ENCODE measurements around the gene BEST2. TPM values are rescaled to one million over a fixed set of nuclear protein-coding genes. Genes with fewer than 3 reads are reported as not detected.

BEST2 gene
- total RNA-seq, 1 experiment from 2014 or later, result not detected

DNA sequence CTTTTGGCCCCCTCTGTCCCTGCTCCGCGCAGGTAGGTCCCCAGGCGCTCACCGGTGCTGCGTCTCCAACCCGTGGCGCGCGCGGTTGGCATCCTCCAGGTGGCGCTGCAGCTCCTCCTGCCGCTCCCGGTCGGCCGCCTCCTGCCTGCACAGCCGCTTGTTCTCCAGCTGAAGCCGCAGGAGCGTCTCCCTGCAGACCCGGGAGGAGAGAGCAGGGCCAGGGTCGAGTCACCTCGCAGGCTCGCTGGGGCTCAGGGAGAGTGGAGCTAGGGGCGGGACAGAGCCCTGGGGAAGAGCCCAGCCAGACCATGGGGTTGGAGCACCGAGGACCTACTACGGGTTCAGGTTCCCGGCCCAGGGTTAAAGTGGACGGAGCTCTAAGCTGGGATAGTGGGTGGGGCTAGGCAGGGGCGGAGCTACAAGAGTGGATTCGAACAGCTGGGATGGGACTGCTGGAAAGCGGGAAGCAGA is 14.5 kb downstream of the BEST2 start:
- Histone ChIP-seq H2AFZ (ENCODE audit: low read length) (no peak overlapping the region), H3K9me2 (replicated peaks; ENCODE audit: insufficient read depth, low read length) (no peaks in the 10 kb centered on the region), H3K4me3 (ENCODE audit: low read length) (no peak overlapping the region), H3K4me2 (ENCODE audit: low read depth, low read length, poor library complexity, severe bottlenecking) (no peak overlapping the region), H3K36me3 (ENCODE audit: insufficient read depth, low read length) (peaks cover 5% of the 10 kb centered on the region; the same call in 1 of the 2 replicates), H3K4me1 (ENCODE audit: low read length) (peaks cover 9% of the 10 kb centered on the region), H3K79me2 (ENCODE audit: low read length) (no peaks in the 10 kb centered on the region), H3K27ac (ENCODE audit: low read length) (no peak overlapping the region), H3K9ac (ENCODE audit: low read length) (no peak overlapping the region), H3K27me3 (ENCODE audit: low read length) (no peaks in the 10 kb centered on the region), H4K20me1 (ENCODE audit: insufficient read depth, low read depth, low read length) (no peaks in the 10 kb centered on the region), H3K9me3 (ENCODE audit: low read length) (no peaks in the 10 kb centered on the region)
- DNase-seq, result no peak

DNA sequence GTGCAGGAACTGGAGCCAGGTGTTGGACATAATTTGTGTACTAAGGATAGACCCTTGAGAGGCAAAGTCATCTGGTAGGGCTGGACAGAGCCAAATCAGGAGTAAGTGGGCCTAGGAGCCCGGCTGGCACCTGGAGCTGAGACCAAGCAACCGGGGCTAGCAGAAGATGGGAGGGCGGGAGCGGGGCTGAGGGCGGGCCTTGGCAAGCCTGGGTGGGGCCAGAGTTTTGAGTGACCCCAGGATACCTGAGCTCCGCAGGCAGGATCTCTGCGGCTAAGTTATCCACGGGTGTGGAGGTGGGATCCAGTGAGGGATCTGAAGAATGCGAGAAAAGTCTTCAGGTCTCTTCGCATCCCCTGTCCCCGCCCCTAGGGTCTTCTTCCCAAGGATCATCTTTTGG is 15.6 kb downstream of the BEST2 start:
- no peak for DNase-seq
- Histone ChIP-seq H3K79me2 (ENCODE audit: low read length) (no peaks in the 10 kb centered on the region), H3K4me3 (ENCODE audit: low read length) (no peak overlapping the region), H3K36me3 (ENCODE audit: insufficient read depth, low read length) (peaks cover 5% of the 10 kb centered on the region; the same call in 1 of the 2 replicates), H2AFZ (ENCODE audit: low read length) (no peak overlapping the region), H3K9me2 (replicated peaks; ENCODE audit: insufficient read depth, low read length) (no peaks in the 10 kb centered on the region), H3K4me1 (ENCODE audit: low read length) (peaks cover 9% of the 10 kb centered on the region), H3K9me3 (ENCODE audit: low read length) (no peaks in the 10 kb centered on the region), H3K9ac (ENCODE audit: low read length) (no peak overlapping the region), H4K20me1 (ENCODE audit: insufficient read depth, low read depth, low read length) (no peaks in the 10 kb centered on the region), H3K4me2 (ENCODE audit: low read depth, low read length, poor library complexity, severe bottlenecking) (no peak overlapping the region), H3K27me3 (ENCODE audit: low read length) (no peaks in the 10 kb centered on the region), H3K27ac (ENCODE audit: low read length) (no peak overlapping the region)

DNA sequence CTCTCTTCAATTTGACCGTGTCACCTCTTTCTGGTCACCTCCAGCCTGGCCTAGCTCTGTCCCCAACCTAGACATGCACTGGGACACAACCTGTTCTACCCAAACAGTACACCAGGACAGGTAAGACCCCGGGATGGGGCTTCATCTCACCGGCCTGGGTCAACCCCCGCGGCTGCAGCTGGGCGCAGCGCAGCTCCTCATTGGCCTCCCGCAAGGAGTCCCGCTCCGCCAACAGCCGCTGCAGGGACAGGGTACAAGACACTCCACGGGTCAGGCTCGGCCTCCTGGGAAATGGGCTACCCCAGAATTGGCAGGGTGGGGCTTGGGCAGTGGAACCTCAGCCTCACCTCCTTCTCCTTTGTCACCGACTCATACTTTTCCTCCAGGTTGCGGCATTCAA is 16.1 kb downstream of the BEST2 start:
- no peak overlapping the region for H2AFZ ChIP-seq (ENCODE audit: low read length)
- no peak overlapping the region for H3K9ac ChIP-seq (ENCODE audit: low read length)
- no peaks in the 10 kb centered on the region for H3K9me3 ChIP-seq (ENCODE audit: low read length)
- no peak for DNase-seq
- peaks cover 5% of the 10 kb centered on the region; the same call in 1 of the 2 replicates for H3K36me3 ChIP-seq (ENCODE audit: insufficient read depth, low read length)
- no peak overlapping the region for H3K4me3 ChIP-seq (ENCODE audit: low read length)
- H3K4me2 ChIP-seq (ENCODE audit: low read depth, low read length, poor library complexity, severe bottlenecking), result no peak overlapping the region
- no peak overlapping the region for H3K27ac ChIP-seq (ENCODE audit: low read length)
- no peaks in the 10 kb centered on the region for H4K20me1 ChIP-seq (ENCODE audit: insufficient read depth, low read depth, low read length)
- H3K9me2 ChIP-seq (replicated peaks; ENCODE audit: insufficient read depth, low read length), result no peaks in the 10 kb centered on the region
- H3K79me2 ChIP-seq (ENCODE audit: low read length), result no peaks in the 10 kb centered on the region
- no peaks in the 10 kb centered on the region for H3K27me3 ChIP-seq (ENCODE audit: low read length)
- H3K4me1 ChIP-seq (ENCODE audit: low read length), result peaks cover 9% of the 10 kb centered on the region

DNA sequence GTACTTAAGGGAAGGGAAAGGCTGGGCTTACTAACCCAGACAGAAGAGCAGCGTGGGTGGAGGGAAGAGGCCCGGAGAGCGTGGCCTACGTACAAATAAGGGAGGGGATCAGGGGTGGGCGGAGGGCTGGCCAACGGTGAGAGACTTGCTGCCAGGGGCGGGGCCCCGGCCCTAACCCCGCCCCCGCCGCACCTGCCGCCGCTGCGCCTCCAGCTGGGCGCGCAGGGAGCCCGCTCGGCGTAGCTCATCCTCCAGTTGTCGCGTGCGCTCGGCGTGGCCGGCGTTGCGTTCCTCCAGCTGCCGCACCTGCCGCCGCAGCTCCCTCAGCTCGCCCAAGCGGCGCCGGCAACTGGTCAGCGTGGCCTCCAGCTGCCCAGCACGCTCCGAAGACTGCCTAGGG is 18.1 kb downstream of the BEST2 start:
- peak; percentile 89 for DNase-seq
- no peaks in the 10 kb centered on the region for H3K79me2 ChIP-seq (ENCODE audit: low read length)
- no peak overlapping the region for H3K4me3 ChIP-seq (ENCODE audit: low read length)
- no peak overlapping the region for H3K27ac ChIP-seq (ENCODE audit: low read length)
- H3K27me3 ChIP-seq (ENCODE audit: low read length), result no peaks in the 10 kb centered on the region
- no peak overlapping the region for H3K9ac ChIP-seq (ENCODE audit: low read length)
- peak overlapping the region; percentile 47 for H3K4me2 ChIP-seq (ENCODE audit: low read depth, low read length, poor library complexity, severe bottlenecking)
- H3K9me3 ChIP-seq (ENCODE audit: low read length), result no peaks in the 10 kb centered on the region
- H3K36me3 ChIP-seq (ENCODE audit: insufficient read depth, low read length), result no peaks in the 10 kb centered on the region
- peaks cover 11% of the 10 kb centered on the region for H3K4me1 ChIP-seq (ENCODE audit: low read length)
- no peak overlapping the region for H2AFZ ChIP-seq (ENCODE audit: low read length)
- H4K20me1 ChIP-seq (ENCODE audit: insufficient read depth, low read depth, low read length), result no peaks in the 10 kb centered on the region
- no peaks in the 10 kb centered on the region for H3K9me2 ChIP-seq (replicated peaks; ENCODE audit: insufficient read depth, low read length)

DNA sequence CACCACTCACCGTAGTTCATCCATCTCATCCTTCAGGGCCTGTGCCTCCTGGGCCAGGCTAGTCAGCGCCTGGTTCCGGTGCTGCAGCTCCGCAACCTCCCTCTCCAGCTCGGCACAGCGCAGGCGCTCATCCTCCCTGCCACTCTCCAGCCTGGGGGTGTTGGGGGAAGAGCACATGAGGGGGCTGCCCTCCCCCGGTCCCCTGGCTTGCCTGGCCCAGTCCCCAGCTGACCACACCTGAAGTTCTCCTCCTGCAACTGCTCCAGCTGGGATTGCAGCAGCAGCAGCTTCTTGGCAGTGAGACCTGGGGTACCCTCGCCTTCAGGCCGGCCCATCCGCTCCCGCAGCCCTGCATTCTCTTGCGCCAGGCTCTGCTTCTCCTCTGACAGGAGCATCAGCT is 19.3 kb downstream of the BEST2 start:
- H3K27me3 ChIP-seq (ENCODE audit: low read length), result no peaks in the 10 kb centered on the region
- H3K36me3 ChIP-seq (ENCODE audit: insufficient read depth, low read length), result no peaks in the 10 kb centered on the region
- H3K79me2 ChIP-seq (ENCODE audit: low read length), result no peaks in the 10 kb centered on the region
- no peak overlapping the region for H3K4me3 ChIP-seq (ENCODE audit: low read length)
- H3K9ac ChIP-seq (ENCODE audit: low read length), result no peak overlapping the region
- no peaks in the 10 kb centered on the region for H3K9me3 ChIP-seq (ENCODE audit: low read length)
- H3K4me2 ChIP-seq (ENCODE audit: low read depth, low read length, poor library complexity, severe bottlenecking), result no peak overlapping the region
- no peak overlapping the region for H3K27ac ChIP-seq (ENCODE audit: low read length)
- peaks cover 16% of the 10 kb centered on the region for H3K4me1 ChIP-seq (ENCODE audit: low read length)
- no peaks in the 10 kb centered on the region for H4K20me1 ChIP-seq (ENCODE audit: insufficient read depth, low read depth, low read length)
- DNase-seq, result no peak
- H3K9me2 ChIP-seq (replicated peaks; ENCODE audit: insufficient read depth, low read length), result no peaks in the 10 kb centered on the region
- no peak overlapping the region for H2AFZ ChIP-seq (ENCODE audit: low read length)

DNA sequence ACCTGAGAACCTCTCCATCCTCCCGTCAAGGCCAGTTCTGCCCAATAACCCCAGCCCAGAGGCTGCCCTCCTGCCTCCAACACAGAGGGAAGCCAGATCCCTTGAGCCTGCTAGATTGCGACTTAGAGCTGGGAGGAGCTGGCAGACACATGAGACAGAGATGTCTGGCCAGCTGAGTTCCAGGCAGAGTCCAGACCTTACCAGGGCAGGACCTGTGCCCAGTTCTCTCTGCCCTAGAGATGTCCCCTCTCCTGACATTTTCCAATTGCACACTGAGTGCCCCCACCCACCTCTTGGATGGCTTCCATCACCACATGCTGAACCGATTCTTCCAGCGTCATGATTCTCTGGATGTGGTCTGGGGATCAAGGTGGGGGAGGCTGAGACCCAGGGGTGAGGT is 20.7 kb downstream of the BEST2 start:
- Histone ChIP-seq H3K9me2 (replicated peaks; ENCODE audit: insufficient read depth, low read length) (no peaks in the 10 kb centered on the region), H3K4me2 (ENCODE audit: low read depth, low read length, poor library complexity, severe bottlenecking) (no peak overlapping the region), H3K9me3 (ENCODE audit: low read length) (no peaks in the 10 kb centered on the region), H3K27ac (ENCODE audit: low read length) (no peak overlapping the region), H3K27me3 (ENCODE audit: low read length) (no peaks in the 10 kb centered on the region), H3K9ac (ENCODE audit: low read length) (no peak overlapping the region), H2AFZ (ENCODE audit: low read length) (no peak overlapping the region), H3K36me3 (ENCODE audit: insufficient read depth, low read length) (no peaks in the 10 kb centered on the region), H3K79me2 (ENCODE audit: low read length) (no peaks in the 10 kb centered on the region), H4K20me1 (ENCODE audit: insufficient read depth, low read depth, low read length) (no peaks in the 10 kb centered on the region), H3K4me3 (ENCODE audit: low read length) (no peak overlapping the region), H3K4me1 (ENCODE audit: low read length) (peaks cover 18% of the 10 kb centered on the region)
- no peak for DNase-seq

DNA sequence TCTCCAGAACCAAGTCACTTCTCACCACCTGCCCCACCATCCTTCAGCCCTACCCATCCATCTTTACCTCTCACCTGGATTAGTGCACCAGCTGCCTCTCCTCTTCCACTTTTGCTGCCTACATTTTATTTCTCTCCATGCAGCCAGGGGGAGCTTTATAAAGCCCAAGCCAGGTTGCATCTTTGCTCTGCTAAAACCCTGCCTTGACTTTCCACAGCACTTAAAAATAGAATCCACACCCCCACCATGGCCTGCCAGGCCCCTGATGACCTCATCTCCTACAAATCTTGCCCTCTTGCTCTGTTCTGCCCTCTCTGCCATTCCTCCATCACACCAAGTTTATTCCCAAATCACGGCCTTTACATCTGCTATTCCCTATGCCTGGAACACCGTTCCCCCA is 22.0 kb downstream of the BEST2 start:
- Histone ChIP-seq H3K4me2 (ENCODE audit: low read depth, low read length, poor library complexity, severe bottlenecking) (no peak overlapping the region), H3K79me2 (ENCODE audit: low read length) (no peaks in the 10 kb centered on the region), H3K36me3 (ENCODE audit: insufficient read depth, low read length) (no peaks in the 10 kb centered on the region), H3K27ac (ENCODE audit: low read length) (no peak overlapping the region), H2AFZ (ENCODE audit: low read length) (no peak overlapping the region), H3K9me2 (replicated peaks; ENCODE audit: insufficient read depth, low read length) (no peaks in the 10 kb centered on the region), H3K9me3 (ENCODE audit: low read length) (no peaks in the 10 kb centered on the region), H3K9ac (ENCODE audit: low read length) (no peak overlapping the region), H3K4me1 (ENCODE audit: low read length) (peaks cover 29% of the 10 kb centered on the region), H3K4me3 (ENCODE audit: low read length) (no peak overlapping the region), H4K20me1 (ENCODE audit: insufficient read depth, low read depth, low read length) (no peaks in the 10 kb centered on the region), H3K27me3 (ENCODE audit: low read length) (no peaks in the 10 kb centered on the region)
- peak; percentile 59 for DNase-seq

DNA sequence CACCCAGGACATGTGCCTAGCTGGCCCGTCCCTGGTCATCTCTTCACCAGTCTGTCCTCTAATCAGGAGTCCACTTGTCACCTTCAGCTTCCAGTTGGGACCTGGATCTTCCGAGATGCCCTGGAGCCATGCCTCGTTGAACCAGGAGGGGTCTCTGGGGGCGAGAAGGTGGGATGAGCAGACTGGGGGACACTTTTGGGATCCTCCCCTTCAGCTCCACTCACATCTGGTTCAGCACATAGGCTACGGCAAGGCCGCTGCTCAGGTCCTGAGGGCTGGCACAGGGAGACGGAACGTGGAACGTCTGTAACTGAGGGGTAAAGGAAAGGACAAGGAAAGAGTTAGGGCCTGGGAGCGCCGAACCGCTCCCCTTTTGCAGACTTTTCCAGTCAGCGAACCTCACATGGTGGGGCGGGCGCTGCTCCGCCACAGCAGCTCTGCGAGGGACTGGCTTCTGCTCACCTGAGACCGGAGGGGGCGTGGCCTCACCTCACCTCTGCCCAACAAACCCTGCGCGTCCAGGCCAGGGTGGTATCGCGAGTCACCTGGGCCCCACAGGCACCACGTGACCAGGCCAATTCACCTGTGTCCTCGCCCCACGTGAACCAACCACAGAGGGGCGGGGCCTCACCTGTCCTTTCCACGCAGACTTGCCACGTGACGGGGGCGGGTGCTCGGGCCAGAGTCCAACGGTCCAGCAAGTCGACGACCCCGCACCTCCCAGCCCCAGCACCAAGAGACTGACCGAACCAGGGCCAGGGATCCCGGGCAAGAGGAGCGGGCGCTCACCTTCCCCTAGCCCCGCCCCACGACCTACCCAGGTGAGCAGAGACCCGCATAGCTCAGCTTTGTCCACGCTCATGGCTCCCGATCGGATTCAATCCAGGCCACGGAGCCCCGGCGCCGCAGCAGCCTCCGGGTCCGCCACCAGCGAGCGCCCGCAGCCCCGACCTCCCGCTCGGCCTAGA is 23.3 kb downstream of the BEST2 start, which contains the start of gene HOOK2:
Gene HOOK2, minus strand, starts transcription at position 965 of the 968 bp plus-strand sequence. Its CDS starts 103 bp downstream, at position 862.
- Histone ChIP-seq H3K9ac (ENCODE audit: low read length) (peak within 1 kb of the TSS; percentile 88), H3K27ac (ENCODE audit: low read length) (no peak within 1 kb of the TSS), H2AFZ (ENCODE audit: low read length) (peak within 1 kb of the TSS; percentile 86; the same call in 1 of the 2 replicates), H3K9me2 (replicated peaks; ENCODE audit: insufficient read depth, low read length) (no peaks in the 10 kb centered on the region), H3K9me3 (ENCODE audit: low read length) (no peaks in the 10 kb centered on the region), H3K4me1 (ENCODE audit: low read length) (peaks cover 34% of the 10 kb centered on the region), H3K4me2 (ENCODE audit: low read depth, low read length, poor library complexity, severe bottlenecking) (peak within 1 kb of the TSS; percentile 90), H3K36me3 (ENCODE audit: insufficient read depth, low read length) (no peaks in the 10 kb centered on the region), H3K4me3 (ENCODE audit: low read length) (peak within 1 kb of the TSS; percentile 88), H3K27me3 (ENCODE audit: low read length) (no peaks in the 10 kb centered on the region), H4K20me1 (ENCODE audit: insufficient read depth, low read depth, low read length) (no peaks in the 10 kb centered on the region), H3K79me2 (ENCODE audit: low read length) (no peaks in the 10 kb centered on the region)
- no peak for DNase-seq
